GM18507 (cell line): ENCODE measurements around the gene ISYNA1.

ENCODE experiments used
- DNase-seq: peaks from one replicate; pipeline ENCODE4 v3.0.0; 2011; ENCODE audit warnings: low read depth; ENCODE audit not compliant: insufficient read length; ENCODE audit errors: extremely low spot score
- FAIRE-seq: peaks from 2 replicates; lab custom pipeline; 2011; peaks lifted over from hg19 to GRCh38; lab: Jason Lieb, UNC

Gene ISYNA1

GRCh38 chr19:18435178-18435841 is 2.6 kb downstream of the ISYNA1 start:
- no peak for DNase-seq
- FAIRE-seq: no peak

- FAIRE-seq: no peak
These were observed 3.3 kb downstream of the ISYNA1 start for GRCh38 chr19:18434411-18435175.

GRCh38 chr19:18433735-18434398 is 4.1 kb downstream of the ISYNA1 start:
- FAIRE-seq (no peak), DNase-seq (no peak)

More at GRCh38 chr19:18434411-18435175, 3.3 kb downstream of the ISYNA1 start:
- no peak for DNase-seq

GRCh38 chr19:18433015-18433691 is 4.8 kb downstream of the ISYNA1 start:
- FAIRE-seq (peak; percentile 90), DNase-seq (no peak)

GRCh38 chr19:18432275-18433014 is 5.5 kb downstream of the ISYNA1 start:
- FAIRE-seq (no peak), DNase-seq (no peak)

- DNase-seq (no peak), FAIRE-seq (no peak)
These were observed 6.4 kb downstream of the ISYNA1 start for GRCh38 chr19:18431351-18432197.

- DNase-seq: no peak
- FAIRE-seq: no peak
These were observed 7.4 kb downstream of the ISYNA1 start for GRCh38 chr19:18430417-18431144.

- DNase-seq (no peak), FAIRE-seq (peak; percentile 53)
These were observed 8.1 kb downstream of the ISYNA1 start for GRCh38 chr19:18429717-18430416.

- peak; percentile 93 for FAIRE-seq
These were observed 8.9 kb downstream of the ISYNA1 start for GRCh38 chr19:18428787-18429674.

GRCh38 chr19:18428173-18428786 is 9.7 kb downstream of the ISYNA1 start:
- FAIRE-seq: no peak
- DNase-seq: no peak

More at GRCh38 chr19:18428787-18429674, 8.9 kb downstream of the ISYNA1 start:
- peak; percentile 74 for DNase-seq

- FAIRE-seq (no peak), DNase-seq (no peak)
These were observed 10.2 kb downstream of the ISYNA1 start for GRCh38 chr19:18427743-18428113.

- no peak for FAIRE-seq
- no peak for DNase-seq
These were observed 10.7 kb downstream of the ISYNA1 start for GRCh38 chr19:18427080-18427742.

- DNase-seq (no peak), FAIRE-seq (no peak)
These were observed 11.5 kb downstream of the ISYNA1 start for GRCh38 chr19:18426416-18426767.

- no peak for DNase-seq
- FAIRE-seq: no peak
These were observed 12.2 kb downstream of the ISYNA1 start for GRCh38 chr19:18425515-18426415.
